GM19467 (cell line): Measurements from ENCODE around the gene SIX1.
A peak's percentile ranks its signal among the peaks of the same experiment; 100 is the strongest.

ENCODE experiments used
- ATAC-seq: cut with Tn5 transposase; IDR thresholded peaks from one replicate; pipeline ENCODE4 v1.9.1; 2021; ENCODE audit warnings: mild to moderate bottlenecking, moderate library complexity; ENCODE audit not compliant: unreplicated experiment

SIX1 gene

DNA sequence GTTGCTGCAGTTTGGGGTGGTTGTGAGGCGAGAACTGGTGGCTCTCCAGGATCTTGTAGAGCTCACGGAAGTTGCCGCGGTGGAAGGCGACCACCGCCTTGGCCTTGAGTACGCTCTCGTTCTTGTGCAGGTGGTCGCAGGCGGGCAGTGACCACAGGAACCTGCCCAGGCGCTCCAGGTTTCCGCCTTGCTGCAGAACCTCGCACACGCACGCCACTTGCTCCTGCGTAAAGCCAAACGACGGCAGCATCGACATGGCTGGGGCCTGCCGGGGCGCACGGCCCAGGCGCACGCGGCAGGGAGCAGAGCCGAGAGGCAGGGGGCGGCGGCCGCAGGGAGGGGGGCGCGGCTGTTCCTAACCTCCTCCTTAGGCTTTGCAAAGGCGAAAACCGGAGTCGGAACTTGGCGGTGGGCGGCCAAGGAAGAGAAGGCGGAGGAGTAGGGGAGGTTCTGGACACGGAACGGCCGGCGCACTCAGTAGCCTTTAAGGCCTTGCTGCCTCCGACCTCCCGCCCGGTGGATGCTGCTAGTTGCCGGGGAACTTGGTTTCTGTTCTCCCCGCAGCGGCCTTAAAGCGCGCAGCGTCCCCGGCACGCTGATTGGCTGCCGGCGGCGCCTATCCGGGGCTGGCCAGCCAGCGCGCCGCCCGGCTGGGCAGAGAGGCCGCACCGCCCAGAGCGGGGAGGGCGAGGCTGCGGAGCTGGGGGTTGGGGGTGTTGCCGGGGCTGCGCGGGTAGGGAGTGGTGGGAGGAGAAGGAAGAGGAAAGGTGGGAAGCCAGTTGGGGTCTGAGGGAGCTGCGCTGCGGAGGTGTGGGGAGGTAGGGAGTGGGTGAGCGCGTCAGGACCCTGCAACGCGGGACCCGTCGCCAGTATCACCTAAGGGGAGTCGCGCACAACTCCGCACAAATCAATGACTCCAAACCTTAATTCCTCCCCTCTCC, at the start of gene SIX1:
Gene SIX1, minus strand, starts transcription at position 544 of the 941 bp plus-strand sequence. Its CDS starts 288 bp downstream, at position 256.
- ATAC-seq: no peak

DNA sequence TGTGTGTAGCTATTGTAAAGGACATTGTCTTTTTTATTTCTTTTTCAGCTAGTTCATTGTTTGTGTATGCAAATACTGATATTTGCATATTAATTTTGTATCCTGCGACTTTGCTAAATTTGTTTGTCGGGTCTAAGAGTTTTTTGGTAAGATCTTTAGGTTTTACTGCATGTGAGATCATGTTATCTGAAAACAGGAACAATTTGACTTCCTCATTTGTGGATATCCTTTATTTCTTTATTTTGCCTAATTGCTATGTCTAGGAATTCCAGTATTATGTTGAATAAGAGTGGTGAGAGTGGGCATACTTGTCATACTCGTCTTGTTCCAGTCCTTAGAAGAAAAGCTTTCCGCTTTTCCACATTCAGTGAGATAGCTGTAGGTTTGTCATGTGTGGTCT, 46.0 kb upstream of the SIX1 start:
- ATAC-seq: no peak

DNA sequence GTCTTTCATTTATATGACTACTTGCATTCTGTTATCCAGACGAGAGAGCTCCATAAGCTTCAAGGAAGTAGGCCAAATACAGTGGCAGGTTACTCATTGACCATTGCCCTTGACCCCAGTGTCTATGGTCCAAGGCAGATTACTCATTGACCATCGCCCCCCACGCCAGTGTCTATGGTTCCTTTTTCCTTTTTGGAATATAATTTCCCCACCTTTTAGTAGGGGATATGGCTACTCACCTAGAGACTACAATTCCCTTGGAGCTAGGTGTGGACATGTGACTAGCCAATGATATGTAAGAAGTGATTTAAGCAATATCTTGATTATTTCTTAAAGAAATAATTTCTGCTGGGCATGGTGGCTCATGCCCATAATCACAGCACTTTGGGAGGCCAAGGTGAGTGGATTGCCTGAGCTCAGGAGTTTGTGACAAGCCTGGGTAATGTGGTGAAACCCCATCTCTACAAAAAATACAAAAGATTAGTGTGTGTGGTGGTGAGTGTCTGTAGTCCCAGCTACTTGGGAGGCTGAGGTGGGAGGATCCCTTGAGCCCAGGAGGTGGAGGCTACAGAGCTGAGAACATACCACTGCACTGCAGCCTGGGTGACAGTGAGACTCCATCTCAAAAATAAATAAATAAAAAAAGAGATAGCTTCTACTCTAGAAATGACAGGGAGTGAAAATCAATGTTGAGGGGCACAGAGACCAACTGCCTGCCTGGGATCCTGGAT, 42.3 kb upstream of the SIX1 start:
- no peak for ATAC-seq

DNA sequence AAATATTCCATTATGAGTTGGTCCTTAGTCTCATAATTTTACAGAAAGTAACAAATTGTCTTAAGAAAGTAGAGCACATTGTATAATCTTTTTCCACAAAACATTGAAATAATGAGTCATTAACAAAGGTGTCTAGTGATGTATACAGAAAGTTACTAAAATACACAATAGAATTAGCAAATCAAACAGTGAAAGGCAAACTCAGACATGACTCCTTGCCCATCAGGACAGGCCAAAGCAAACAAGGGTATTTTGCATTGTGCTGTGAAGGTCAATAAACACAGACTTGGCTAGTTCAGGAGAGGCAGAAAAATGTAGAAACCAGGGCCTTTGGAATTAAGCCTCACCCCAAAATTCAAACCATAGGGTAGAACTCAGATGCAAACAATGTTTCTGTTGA, 37.6 kb upstream of the SIX1 start:
- no peak for ATAC-seq

DNA sequence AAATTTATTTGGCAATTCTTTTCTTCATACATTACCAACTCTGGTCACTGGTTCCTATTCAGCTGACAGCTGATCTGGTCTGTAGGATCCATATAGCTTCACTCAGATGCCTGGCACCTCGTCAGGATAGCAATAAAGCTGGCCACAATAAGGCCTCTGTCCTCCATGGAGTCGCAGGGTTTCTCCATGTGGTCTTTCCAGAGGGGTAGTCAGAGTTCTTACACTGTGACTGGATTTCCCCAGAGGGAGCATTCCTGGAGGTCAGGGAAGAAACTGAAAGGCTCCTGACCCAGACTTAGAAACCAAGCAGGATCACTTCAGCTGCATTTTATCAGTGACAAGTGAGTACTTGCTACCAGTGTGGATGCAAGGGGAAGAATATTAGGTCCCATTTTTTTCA, 34.9 kb upstream of the SIX1 start:
- ATAC-seq: no peak

DNA sequence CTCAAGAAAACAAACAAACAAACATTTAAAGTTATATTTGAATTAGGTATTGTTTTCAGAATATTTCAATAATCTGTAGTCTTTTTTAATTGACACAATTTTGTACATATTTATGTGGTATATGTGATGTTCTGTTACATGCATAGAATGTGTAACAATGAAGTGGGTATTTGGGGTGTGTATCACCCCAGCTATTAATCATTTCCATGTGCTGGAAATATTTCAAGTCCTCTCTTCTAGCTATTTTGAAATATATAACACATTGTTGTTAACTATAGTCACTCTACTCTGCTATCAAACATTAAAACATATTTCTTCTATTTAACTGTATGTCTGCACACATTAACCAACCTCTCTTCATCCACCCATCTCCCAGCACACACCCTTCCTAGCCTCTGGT, 32.0 kb upstream of the SIX1 start:
- ATAC-seq: no peak

DNA sequence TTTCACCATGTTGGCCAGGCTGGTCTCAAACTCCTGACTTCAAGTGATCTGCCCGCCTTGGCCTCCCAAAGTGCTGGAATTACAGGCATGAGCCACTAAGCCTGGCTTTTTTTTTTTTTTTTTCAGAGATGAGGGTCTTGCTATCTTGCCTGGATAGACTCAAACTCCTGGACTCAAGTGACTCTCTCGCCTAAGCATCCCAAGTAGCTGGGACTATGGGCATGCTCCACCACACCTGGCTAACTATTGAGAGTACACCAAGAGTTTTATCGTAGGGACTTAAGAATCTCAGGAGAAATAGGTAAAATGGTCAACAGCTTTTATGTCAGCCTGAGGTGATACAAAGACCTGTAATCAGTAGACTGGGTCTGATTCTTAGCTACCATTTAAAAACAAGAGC, 31.2 kb upstream of the SIX1 start:
- ATAC-seq: no peak

DNA sequence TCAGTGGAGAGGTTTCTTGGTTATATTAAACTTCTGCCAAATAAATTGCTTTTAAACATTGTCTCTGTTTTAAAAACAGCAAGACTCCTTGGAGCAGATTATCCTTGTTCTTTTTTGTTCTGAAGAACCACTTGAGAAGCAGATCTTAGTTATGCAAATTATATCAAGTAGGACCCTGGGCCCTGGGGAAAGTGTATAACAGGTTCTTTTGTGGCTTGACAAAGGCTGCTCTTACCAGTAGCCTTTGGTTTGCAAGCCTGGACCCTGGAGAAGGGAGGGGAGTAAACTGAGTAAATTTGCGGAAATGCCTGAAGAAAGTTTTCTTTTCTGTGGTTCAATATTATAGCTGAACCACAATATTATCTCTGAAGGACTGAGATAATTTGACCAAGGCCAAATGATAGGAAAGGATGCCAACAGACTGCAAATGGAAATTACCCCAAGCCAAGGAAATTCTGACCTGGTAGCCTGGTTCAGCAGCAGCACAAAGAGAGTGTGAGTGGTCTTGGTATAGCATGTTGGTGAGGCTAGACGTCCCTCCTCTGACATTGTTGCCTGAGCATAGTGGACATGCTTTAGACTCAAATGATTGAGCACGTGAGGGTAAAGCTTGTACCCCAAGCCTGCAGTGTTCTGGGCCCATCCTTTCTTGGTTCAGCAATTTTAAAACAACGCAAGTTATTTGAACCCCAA, 30.4 kb upstream of the SIX1 start:
- ATAC-seq: no peak

DNA sequence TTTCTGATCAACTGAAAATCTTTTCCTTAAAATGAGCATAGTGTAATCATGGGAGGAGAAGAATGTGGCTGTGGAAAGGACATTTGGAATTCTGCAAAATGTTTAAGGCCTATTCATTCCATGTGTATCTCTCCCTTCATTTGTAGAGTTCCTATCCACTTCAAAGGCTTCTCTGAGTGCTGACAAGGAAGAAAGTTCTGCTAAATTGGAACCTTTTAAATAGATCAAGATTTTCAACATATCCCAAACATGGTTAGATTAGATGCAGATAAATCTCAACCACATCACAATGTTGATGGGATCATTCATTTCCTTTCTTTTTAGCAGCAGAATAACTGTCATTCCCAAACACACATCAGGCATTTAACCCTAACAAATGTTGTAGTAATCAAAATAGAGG, 28.4 kb upstream of the SIX1 start:
- no peak for ATAC-seq

DNA sequence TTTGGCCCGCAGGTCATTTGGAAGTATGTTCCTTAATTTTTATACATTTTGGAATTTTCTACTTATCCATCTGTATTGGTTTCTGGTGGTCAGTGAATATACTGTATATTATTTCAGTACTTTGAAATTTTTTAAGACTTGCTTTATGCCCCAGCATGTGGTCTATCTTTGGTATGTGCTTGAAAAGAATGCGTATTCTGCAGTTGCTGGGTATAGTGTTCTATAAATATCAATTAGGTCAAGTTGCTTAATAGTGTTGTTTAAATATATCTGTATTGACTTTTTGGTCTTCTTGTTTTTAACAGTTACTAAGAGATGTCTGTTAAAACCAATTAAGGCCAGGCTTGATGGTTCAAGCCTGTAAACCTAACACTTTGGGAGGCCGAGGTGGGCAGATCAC, 21.7 kb upstream of the SIX1 start:
- ATAC-seq: no peak

DNA sequence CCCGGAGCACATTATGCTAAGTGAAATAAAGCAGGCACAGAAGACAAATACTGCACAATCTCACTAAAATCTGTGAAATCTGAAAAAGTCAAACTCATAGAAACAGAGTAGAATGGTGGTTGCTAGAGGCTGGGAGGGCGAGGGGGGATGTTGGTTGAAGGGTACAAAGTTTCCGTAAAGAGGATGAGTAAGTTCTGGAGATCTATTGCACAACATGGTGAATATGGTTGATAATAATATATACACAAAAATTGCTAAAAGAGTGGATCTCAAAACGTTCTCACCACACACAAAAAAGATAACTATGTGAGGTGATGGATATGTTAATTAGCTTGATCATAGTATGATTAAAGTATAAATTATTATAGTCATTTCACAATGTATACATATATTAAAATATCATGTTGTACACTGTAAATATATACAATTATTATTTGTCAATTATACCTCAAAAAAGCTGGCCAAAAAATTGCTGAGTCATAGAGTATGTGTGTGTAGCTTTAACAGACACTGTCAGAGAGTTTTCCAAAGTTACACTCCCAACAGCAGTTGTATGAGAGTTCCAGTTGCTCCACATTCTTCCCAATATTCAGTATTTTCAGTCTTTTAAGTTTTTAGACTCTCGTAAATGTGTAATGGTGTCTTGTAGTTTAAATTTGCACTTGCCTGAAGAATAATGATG, 19.3 kb upstream of the SIX1 start:
- no peak for ATAC-seq

DNA sequence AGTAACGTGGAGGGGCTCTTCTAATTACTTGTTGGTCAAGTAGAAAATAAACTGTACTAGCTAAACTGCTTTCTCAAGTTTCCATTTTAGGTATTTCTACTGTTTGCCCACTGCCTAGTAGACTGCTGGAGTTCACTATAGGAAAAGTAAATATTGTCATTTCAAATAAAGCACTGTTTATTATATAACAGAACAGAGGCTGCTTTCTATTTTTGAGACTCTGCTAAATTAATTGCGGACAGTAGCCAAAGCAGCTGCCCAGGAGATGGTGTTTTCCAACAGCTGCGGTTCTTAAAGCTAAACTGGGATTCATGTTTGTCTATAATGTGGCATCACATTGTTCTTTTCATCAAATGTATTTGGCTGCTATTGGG, 15.9 kb upstream of the SIX1 start:
- ATAC-seq: no peak

DNA sequence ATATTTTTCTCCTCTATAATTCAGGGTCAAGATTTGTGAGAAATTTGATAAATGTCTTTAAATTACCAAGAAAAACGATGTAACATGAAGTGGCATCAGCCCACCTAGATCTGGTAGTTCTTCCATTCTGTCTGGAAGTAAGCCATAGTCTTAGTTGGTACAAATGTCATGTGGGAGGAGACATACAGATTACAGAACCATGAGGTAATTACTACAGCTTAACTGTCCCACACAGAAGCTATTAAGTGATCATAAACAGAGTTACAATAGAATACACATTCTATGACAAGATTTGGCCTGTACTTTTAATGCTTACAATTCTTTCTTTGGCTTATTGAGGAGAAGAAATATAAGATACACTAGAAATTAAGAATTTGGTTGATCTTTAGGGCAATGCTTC, 13.7 kb upstream of the SIX1 start:
- ATAC-seq: no peak

DNA sequence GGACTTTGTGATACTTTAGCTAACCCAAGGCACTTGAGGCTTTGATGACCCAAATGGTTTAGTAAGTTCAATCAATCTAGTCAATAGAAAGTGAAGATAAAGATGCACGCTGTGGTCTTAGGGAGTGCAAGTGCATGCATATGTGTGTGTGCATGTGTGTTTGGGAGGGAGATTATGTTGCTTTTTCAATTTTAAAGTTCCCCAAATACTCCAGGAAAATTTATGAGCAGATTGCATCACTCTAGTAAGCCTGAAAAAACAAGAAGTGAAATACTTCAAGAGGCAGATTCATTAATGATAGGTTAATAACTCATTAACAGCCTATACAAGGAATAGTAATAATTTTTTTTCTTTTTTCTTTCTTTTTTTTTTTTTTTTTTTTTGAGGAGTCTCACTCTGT, 12.4 kb upstream of the SIX1 start:
- ATAC-seq: no peak

DNA sequence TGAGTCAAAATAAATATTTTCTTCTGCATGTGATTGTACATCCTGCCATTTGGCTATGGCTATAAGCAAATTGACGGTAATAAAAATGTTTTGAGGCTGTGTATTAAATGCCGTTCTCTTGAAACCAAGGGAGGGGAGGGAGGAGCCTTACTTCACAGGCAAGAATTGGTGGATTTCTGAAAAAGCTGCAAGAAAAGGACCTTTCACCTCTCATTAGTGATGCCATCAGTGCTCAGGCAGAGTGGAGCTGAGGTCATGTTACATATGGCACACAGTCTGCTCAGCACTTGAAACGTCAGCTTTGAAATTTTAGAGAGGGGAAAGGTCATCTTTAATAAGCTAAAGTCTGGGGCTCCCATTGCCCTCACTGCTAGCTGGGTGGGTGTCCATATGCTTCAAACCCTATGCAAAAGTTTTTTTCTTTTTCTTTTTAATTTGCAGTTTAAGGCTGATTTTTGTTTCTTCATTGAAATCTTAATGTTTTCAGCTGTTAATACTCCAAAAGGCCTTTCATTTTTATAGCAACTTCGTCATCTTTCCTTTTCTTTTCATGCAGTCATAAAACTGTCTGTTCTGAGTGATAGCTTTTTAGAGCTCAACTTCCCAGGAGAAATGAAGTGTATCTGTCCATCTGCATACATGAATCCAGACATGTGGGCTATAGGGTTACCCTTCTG, 9.8 kb upstream of the SIX1 start:
- no peak for ATAC-seq

DNA sequence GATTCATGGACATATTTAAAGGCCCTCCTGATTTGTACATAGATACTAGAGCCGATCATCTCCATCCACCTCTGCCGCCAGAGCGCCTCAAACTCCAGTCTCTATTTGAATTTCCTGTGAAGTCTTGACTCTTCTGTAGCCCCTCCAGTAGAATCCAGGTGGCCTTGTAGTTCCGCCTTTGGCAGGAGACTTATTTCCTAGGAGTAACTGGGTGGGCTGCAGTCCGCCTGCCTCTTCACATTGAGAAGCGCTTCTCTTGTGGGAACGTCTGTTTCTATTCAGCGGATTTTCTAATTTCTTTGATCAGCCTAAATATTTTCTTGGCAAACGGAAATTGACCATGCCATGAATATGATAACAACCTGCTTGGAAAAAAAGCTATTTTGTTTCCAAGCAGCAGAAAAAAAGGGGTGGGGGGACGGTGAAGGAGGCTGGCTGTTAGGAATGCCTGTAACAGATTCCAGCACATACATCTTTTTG, 9.0 kb upstream of the SIX1 start:
- no peak for ATAC-seq

DNA sequence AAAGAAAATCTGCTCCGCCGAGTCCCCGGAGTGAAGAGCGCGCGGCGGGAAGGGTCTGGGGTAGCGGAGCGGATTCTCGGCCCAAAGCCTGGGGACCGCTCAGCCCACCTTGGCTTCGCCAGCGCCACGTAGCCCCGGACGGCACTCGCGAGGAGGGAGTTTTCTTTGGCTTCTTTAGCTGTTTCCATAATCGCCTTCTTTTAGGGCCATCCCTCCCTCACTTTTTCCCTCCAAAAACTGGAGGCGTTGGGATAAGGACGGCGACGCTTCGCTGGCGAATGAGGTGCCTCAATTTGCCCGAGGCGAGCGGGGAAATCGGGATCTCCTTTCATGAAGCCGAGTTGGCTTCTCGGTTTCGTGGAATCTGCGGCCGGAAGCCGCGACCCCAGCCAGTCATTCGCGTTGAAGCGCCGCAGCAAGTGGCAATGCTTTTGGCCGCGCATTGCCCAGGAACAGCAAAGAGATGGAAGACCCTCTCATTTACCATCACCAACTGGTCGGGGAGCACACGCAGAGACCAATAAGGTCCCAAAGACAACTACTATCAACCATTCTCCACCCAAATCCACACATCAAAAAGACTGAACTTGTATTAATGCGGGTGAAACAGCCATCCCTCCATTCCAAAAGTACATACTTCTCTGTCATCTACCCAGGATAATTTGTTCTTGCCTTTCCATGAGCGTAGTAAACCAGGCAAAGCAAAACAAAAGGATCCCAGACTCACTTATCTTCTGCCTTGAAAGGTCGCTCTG, 8.4 kb upstream of the SIX1 start:
- no peak for ATAC-seq

DNA sequence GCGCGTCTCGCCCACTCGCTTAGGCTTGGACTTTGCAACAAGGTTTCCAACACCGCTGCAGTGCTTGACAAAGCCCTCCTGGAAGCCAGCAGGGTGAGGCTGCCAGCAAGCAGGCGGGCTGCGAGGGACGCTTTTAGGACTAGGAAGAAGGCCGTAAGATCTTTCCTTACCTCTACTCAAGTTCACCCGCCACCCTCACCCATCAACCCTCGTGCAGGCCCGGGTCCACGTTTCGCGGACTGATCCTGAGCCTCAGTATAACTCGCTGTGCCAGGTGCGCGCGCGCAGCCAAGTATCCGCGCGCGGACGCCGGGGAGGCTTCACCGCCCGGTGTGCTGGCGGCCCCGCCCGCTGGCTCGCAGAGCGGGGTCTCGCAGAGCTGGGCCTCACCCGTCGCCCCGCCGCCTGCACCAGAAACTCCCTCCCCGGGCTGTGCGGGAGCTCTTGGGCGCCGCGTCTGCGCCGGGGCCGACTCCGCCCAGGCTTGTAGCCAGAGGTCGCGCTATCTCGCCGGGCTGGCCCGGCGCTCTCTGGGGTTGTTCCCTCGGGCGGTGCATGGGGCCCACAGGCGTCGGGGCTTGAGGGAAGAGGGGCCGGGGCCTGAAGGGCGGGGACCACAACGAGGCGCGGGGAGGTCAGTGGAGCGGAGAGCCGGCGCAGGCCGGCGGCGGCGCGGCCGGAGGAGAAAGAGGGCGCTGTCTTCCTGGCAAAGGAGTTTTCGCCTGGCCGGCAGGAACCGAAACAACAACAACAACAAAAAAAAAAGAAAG, 7.6 kb upstream of the SIX1 start:
- peak; percentile 87 for ATAC-seq
